Smooth muscle cell (in vitro differentiated cells): ENCODE data around the gene PRTG. TPM values are rescaled to one million over a fixed set of nuclear protein-coding genes. Genes with fewer than 3 reads are reported as not detected.

Experiments
- DNase-seq: peaks from one replicate; lab custom pipeline; 2025; ENCODE audit not compliant: unreplicated experiment; lab: John Stamatoyannopoulos, UW
- H2AFZ ChIP-seq: fragments of 200-600 bp; sonication (generic); 2 replicates; pipeline ENCODE4 v1.6.0; 2016; ENCODE audit warnings: antibody characterized with exemption, low read depth, mild to moderate bottlenecking
- H3F3A ChIP-seq: fragments of 200-600 bp; sonication (generic); 2 replicates; pipeline ENCODE4 v1.6.0; 2017; ENCODE audit warnings: antibody characterized with exemption, low read depth
- H3K27ac ChIP-seq: fragments of 200-600 bp; sonication (generic); 2 replicates; pipeline ENCODE4 v1.5.1; 2016; ENCODE audit warnings: low read depth, mild to moderate bottlenecking
- H3K27me3 ChIP-seq: fragments of 200-600 bp; sonication (generic); 2 replicates; pipeline ENCODE4 v1.6.1; 2016; ENCODE audit warnings: low read depth, mild to moderate bottlenecking
- H3K36me3 ChIP-seq: fragments of 200-600 bp; sonication (generic); 2 replicates; pipeline ENCODE4 v1.5.1; 2016; ENCODE audit warnings: low read depth
- H3K4me1 ChIP-seq: fragments of 200-600 bp; sonication (generic); 2 replicates; pipeline ENCODE4 v1.5.1; 2016; ENCODE audit warnings: low read depth
- H3K4me2 ChIP-seq: fragments of 200-600 bp; sonication (generic); 2 replicates; pipeline ENCODE4 v1.6.0; 2016; ENCODE audit warnings: mild to moderate bottlenecking
- H3K4me3 ChIP-seq: fragments of 200-600 bp; sonication (generic); 2 replicates; pipeline ENCODE4 v1.5.1; 2016; ENCODE audit warnings: mild to moderate bottlenecking
- H3K79me2 ChIP-seq: fragments of 200-600 bp; sonication (generic); 2 replicates; pipeline ENCODE4 v1.6.0; 2016; ENCODE audit warnings: low read depth, mild to moderate bottlenecking
- H3K9ac ChIP-seq: fragments of 200-600 bp; sonication (generic); 2 replicates; pipeline ENCODE4 v1.6.0; 2016; ENCODE audit warnings: low read depth
- H3K9me3 ChIP-seq: fragments of 200-600 bp; sonication (generic); replicated peaks from 2 replicates; pipeline ENCODE4 v1.5.1; 2016; ENCODE audit warnings: low read depth
- H4K20me1 ChIP-seq: fragments of 200-600 bp; sonication (generic); 2 replicates; pipeline ENCODE4 v1.6.0; 2016; ENCODE audit warnings: low read depth
- WGBS: methylation state at CpG from one replicate; pipeline ENCODE4 v1.1.7; 2016; ENCODE audit warnings: low lambda C conversion rate; 5-methylcytosine and 5-hydroxymethylcytosine counted together
- polyA plus RNA-seq: library from polyadenylated mRNA; unstranded; fragments of >200 nt; fragmentation: Nextera tagmentation; extraction: Ambion mirVana; gene quantifications from 2 replicates; pipeline ENCODE4 v1.2.1, GENCODE V29; 2016
- small RNA-seq: library from RNA; depleted of rRNA; stranded (forward); fragments of <200 nt; gene quantifications from one replicate; pipeline ENCODE3, GENCODE V24; 2014
- total RNA-seq: library from RNA; depleted of rRNA; stranded (reverse); fragments of >200 nt; gene quantifications from 2 replicates; pipeline ENCODE4 v1.2.3, GENCODE V29; 2014
- TF ChIP-seq, protein P1 (sequence below): fragments of 200-600 bp; sonication (generic); IDR thresholded peaks from 2 replicates; pipeline ENCODE4 v1.5.1; 2017; ENCODE audit warnings: borderline replicate concordance, mild to moderate bottlenecking, antibody characterized with exemption; ENCODE audit not compliant: insufficient read depth, poor library complexity, severe bottlenecking

PRTG gene
- total and polyA plus RNA-seq, 2 experiments from 2014 or later = 2.4 to 17.2 TPM

GRCh38 chr15:55573224-55573623 is 169.7 kb downstream of the PRTG start:
- H3K27me3 ChIP-seq = no peaks in the 10 kb centered on the region
- H3K9me3 ChIP-seq = no peaks in the 10 kb centered on the region
- no peak overlapping the region for H2AFZ ChIP-seq
- H3K79me2 ChIP-seq = peaks cover 32% of the 10 kb centered on the region
- H3K27ac ChIP-seq = no peak overlapping the region
- TF ChIP-seq, protein P1, sequence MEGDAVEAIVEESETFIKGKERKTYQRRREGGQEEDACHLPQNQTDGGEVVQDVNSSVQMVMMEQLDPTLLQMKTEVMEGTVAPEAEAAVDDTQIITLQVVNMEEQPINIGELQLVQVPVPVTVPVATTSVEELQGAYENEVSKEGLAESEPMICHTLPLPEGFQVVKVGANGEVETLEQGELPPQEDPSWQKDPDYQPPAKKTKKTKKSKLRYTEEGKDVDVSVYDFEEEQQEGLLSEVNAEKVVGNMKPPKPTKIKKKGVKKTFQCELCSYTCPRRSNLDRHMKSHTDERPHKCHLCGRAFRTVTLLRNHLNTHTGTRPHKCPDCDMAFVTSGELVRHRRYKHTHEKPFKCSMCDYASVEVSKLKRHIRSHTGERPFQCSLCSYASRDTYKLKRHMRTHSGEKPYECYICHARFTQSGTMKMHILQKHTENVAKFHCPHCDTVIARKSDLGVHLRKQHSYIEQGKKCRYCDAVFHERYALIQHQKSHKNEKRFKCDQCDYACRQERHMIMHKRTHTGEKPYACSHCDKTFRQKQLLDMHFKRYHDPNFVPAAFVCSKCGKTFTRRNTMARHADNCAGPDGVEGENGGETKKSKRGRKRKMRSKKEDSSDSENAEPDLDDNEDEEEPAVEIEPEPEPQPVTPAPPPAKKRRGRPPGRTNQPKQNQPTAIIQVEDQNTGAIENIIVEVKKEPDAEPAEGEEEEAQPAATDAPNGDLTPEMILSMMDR = no peak
- H3K4me2 ChIP-seq = no peak overlapping the region
- H3F3A ChIP-seq = no peaks in the 10 kb centered on the region
- H3K4me1 ChIP-seq = no peaks in the 10 kb centered on the region
- H3K4me3 ChIP-seq = no peak overlapping the region
- no peaks in the 10 kb centered on the region for H3K36me3 ChIP-seq
- H4K20me1 ChIP-seq = peaks cover 13% of the 10 kb centered on the region
- DNase-seq = no peak
- H3K9ac ChIP-seq = no peak overlapping the region

GRCh38 chr15:55564347-55565145 is 178.4 kb downstream of the PRTG start:
- Histone ChIP-seq H3K4me1 (no peaks in the 10 kb centered on the region), H3F3A (no peaks in the 10 kb centered on the region), H3K9ac (no peak overlapping the region), H3K4me3 (no peak overlapping the region), H2AFZ (no peak overlapping the region), H3K27ac (no peak overlapping the region), H3K4me2 (no peak overlapping the region), H3K9me3 (peaks cover 6% of the 10 kb centered on the region), H4K20me1 (no peaks in the 10 kb centered on the region), H3K36me3 (no peaks in the 10 kb centered on the region), H3K79me2 (peaks cover 51% of the 10 kb centered on the region), H3K27me3 (no peaks in the 10 kb centered on the region)
- WGBS = 98% methylated on average over 2 of the region's 2 CpGs
- TF ChIP-seq, protein P1 = no peak
- DNase-seq = no peak

DNA sequence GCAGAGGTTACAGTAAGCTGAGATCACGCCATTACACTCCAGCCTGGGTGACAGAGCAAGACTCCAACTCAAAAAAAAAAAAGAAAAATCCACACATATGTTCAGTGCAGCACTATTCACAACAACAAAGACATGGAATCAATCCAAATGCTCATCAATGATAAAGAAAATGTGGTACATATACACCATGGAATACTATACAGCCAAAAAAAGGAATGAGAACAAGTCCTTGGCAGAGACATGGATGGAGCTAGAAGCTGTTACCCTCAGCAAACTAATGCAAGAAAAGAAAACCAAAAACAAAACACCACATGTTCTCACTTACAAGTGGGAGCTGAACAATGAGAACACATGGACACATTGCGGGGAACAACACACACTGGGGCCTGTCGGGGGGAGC is 180.4 kb downstream of the PRTG start:
- H3K36me3 ChIP-seq = no peaks in the 10 kb centered on the region
- peaks cover 6% of the 10 kb centered on the region for H3K9me3 ChIP-seq
- 98% methylated on average over 3 of the region's 3 CpGs for WGBS
- H3K9ac ChIP-seq = no peak overlapping the region
- H2AFZ ChIP-seq = no peak overlapping the region
- H3K4me3 ChIP-seq = no peak overlapping the region
- peaks cover 52% of the 10 kb centered on the region for H3K79me2 ChIP-seq
- DNase-seq = no peak
- H3K27ac ChIP-seq = no peak overlapping the region
- H3K4me2 ChIP-seq = no peak overlapping the region
- no peaks in the 10 kb centered on the region for H3K4me1 ChIP-seq
- TF ChIP-seq, protein P1 = no peak
- H4K20me1 ChIP-seq = no peaks in the 10 kb centered on the region
- H3K27me3 ChIP-seq = no peaks in the 10 kb centered on the region
- no peaks in the 10 kb centered on the region for H3F3A ChIP-seq

Small RNAs within 50 kb of the gene (small RNA-seq; reads per million reads assigned to genes)
- gene AC009997.1 = not detected

Other genes with a start within 250 kb of the PRTG start
- 1.8 and 2.8 TPM in 2 replicates for gene DNAAF4, start 234.9 kb downstream of the PRTG start, total RNA-seq
- 2.4 and 3.6 TPM in 2 replicates for gene DNAAF4, start 234.9 kb downstream of the PRTG start, polyA plus RNA-seq
- 16.0 and 19.6 TPM in 2 replicates for gene PYGO1, start 154.8 kb downstream of the PRTG start, total RNA-seq
- 2.2 and 3.6 TPM in 2 replicates for gene PYGO1, start 154.8 kb downstream of the PRTG start, polyA plus RNA-seq